Measurements from ENCODE around the gene TNC.

The TNC gene

DNA sequence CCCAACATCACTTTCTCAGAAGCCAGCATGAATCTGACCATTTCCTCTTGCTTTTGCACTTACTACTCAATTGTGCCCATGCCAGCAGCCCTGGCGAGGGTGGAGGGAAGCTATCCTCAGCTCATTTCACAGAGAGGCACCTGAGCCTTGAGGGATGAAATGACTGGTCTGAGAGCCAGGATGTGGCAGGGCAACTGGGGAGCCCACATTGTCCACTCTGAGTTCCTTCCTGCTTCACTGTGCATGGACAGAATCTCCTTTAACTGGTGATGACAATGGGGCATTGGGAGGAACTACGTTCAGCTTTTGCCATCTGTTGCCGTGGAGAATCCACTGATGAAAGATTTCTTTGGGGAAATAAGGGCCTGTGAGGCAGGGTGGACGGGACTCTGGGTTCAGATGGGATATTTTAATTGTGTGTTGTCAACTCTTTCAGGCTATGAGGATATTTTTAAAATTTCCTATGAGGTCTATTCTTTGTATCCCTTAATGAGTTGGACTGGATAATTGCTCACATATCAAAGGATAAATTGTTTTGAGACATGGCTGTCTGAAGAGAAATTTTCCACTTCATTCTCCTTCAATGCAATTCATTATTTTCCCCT lies 78.3 kb downstream of the TNC start:
- DNase-seq (ENCODE audit: low read depth, low spot score): no peak
- H3K36me3 ChIP-seq (ENCODE audit: insufficient read depth, insufficient read length, low read length): peaks cover 87% of the 10 kb centered on the region
- H3K9ac ChIP-seq (ENCODE audit: insufficient read length, low read depth): no peak overlapping the region
- no peaks in the 10 kb centered on the region for H3K9me3 ChIP-seq (ENCODE audit: insufficient read depth, low read length)
- no peak overlapping the region for H3K4me3 ChIP-seq (ENCODE audit: insufficient read length, low read depth)
- TF ChIP-seq YY1 (IDR thresholded peaks at IDR 0.05; ENCODE audit: insufficient read depth, insufficient read length): no peak
- TF ChIP-seq ZNF274 (IDR thresholded peaks at IDR 0.05; ENCODE audit: low read depth, low read length): no peak
- TF ChIP-seq SUZ12 (IDR thresholded peaks at IDR 0.05; ENCODE audit: extremely low read depth, insufficient read depth, insufficient read length): no peak
- no peaks in the 10 kb centered on the region for H3K4me1 ChIP-seq (ENCODE audit: insufficient read depth, insufficient read length)
- H3K27me3 ChIP-seq (ENCODE audit: insufficient read depth, insufficient read length): no peaks in the 10 kb centered on the region

DNA sequence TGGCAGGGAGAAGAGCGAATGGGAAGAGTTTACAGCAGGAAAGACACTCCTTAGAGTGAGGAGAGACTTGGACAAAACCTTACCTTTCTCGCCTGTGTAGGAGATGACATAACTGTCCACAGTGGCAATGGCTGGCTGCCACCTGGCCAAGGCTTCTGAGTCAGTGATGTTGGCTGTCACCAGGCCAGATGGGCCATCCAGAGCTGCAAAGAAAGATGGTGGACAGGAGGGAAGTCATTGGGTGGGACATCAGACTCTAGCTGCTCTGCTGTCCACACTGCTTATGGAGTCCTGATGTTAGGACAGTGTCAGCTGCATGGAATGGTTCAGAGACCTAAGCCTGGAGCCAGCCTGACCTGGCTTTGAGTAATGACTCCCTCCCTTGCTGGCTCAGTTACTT lies 79.8 kb downstream of the TNC start:
- Histone ChIP-seq H3K9me3 (ENCODE audit: insufficient read depth, low read length) (no peaks in the 10 kb centered on the region), H3K9ac (ENCODE audit: insufficient read length, low read depth) (no peak overlapping the region), H3K36me3 (ENCODE audit: insufficient read depth, insufficient read length, low read length) (peaks cover 86% of the 10 kb centered on the region), H3K4me3 (ENCODE audit: insufficient read length, low read depth) (no peak overlapping the region), H3K27me3 (ENCODE audit: insufficient read depth, insufficient read length) (no peaks in the 10 kb centered on the region), H3K4me1 (ENCODE audit: insufficient read depth, insufficient read length) (no peaks in the 10 kb centered on the region)
- DNase-seq (ENCODE audit: low read depth, low spot score): no peak
- TF ChIP-seq ZNF274 (IDR thresholded peaks at IDR 0.05; ENCODE audit: low read depth, low read length) (no peak), SUZ12 (IDR thresholded peaks at IDR 0.05; ENCODE audit: extremely low read depth, insufficient read depth, insufficient read length) (no peak), YY1 (IDR thresholded peaks at IDR 0.05; ENCODE audit: insufficient read depth, insufficient read length) (no peak)

DNA sequence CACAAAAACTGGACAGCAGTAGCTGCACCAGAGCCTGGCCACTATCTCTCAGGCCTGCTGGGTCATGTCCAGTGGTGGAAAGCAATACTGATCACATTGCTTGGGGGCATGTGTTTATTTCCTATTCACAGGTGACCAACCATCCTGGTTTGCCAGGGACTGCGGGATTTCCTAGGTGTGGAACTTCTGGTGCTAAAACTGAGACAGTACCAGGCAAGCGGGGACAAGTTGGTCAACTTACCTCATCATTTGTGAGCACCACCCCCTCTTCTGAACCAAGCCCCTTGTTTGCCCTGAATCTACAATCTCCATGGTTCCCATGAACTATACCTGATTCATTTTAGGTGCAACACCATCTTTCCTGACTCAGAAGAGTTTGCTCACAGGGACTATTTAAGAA lies 81.3 kb downstream of the TNC start:
- Histone ChIP-seq H3K9ac (ENCODE audit: insufficient read length, low read depth) (no peak overlapping the region), H3K4me3 (ENCODE audit: insufficient read length, low read depth) (no peak overlapping the region), H3K4me1 (ENCODE audit: insufficient read depth, insufficient read length) (no peaks in the 10 kb centered on the region), H3K36me3 (ENCODE audit: insufficient read depth, insufficient read length, low read length) (peaks cover 91% of the 10 kb centered on the region), H3K9me3 (ENCODE audit: insufficient read depth, low read length) (no peaks in the 10 kb centered on the region), H3K27me3 (ENCODE audit: insufficient read depth, insufficient read length) (no peaks in the 10 kb centered on the region)
- DNase-seq (ENCODE audit: low read depth, low spot score): no peak
- TF ChIP-seq ZNF274 (IDR thresholded peaks at IDR 0.05; ENCODE audit: low read depth, low read length): no peak
- no peak for TF ChIP-seq YY1 (IDR thresholded peaks at IDR 0.05; ENCODE audit: insufficient read depth, insufficient read length)
- TF ChIP-seq SUZ12 (IDR thresholded peaks at IDR 0.05; ENCODE audit: extremely low read depth, insufficient read depth, insufficient read length): no peak

DNA sequence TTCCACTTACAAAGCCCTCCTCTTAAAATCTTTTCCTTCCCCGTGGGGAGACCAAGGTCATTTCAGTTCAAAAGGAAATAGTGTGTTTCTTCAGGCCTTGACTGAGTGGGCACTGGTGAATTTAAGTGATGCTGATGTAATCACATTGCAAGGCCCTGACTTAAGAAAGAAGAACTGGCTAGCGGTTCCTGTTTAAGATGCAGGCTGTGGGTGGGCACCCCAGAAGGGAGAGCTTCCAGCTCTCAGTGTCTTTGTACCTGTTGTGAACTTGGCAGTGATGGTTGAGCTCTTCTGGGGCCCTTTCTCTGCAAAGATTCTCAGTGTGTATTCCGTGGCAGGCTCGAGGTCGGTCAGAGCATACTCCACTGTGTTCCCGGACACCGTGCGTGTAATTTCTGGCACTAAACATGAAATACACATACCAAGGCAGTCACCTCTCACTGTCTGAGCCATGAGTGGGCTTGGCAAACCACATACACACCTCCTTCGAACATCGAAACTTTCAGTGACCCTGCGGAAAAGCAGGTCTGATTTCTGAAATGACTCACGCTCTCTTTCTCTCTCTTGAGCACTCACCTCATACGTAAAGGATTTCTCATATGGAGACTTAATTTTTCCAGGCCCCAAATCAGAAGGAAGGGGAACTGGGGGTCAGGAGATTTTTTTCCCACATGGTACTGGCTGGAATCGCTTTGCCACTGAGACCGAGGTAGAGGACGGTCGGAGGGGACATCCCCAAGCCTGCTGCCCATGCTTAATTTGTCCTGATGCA lies 81.9 kb downstream of the TNC start:
- Histone ChIP-seq H3K36me3 (ENCODE audit: insufficient read depth, insufficient read length, low read length) (peaks cover 91% of the 10 kb centered on the region), H3K9me3 (ENCODE audit: insufficient read depth, low read length) (no peaks in the 10 kb centered on the region), H3K9ac (ENCODE audit: insufficient read length, low read depth) (no peak overlapping the region), H3K27me3 (ENCODE audit: insufficient read depth, insufficient read length) (no peaks in the 10 kb centered on the region), H3K4me3 (ENCODE audit: insufficient read length, low read depth) (no peak overlapping the region), H3K4me1 (ENCODE audit: insufficient read depth, insufficient read length) (no peaks in the 10 kb centered on the region)
- TF ChIP-seq SUZ12 (IDR thresholded peaks at IDR 0.05; ENCODE audit: extremely low read depth, insufficient read depth, insufficient read length) (no peak), YY1 (IDR thresholded peaks at IDR 0.05; ENCODE audit: insufficient read depth, insufficient read length) (no peak), ZNF274 (IDR thresholded peaks at IDR 0.05; ENCODE audit: low read depth, low read length) (no peak)
- DNase-seq (ENCODE audit: low read depth, low spot score): no peak

DNA sequence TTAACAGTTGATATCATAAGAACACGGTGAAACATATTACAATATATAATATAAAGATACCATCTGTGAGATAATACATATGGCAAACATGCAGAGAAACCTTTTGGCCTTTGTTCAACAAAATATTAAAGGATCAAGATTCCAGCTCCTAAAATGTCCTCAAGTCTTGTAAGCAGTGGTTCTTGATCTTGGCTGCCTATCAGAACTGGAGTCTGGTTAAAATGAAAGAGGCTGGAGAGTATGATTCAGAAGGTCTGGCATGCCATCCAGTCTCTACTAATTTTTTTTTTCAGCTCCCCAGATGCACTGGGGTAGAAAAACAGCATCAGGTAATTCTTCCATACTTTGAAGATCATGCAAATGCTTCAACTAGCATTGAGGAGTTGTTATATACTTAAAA lies 83.2 kb downstream of the TNC start:
- H3K9ac ChIP-seq (ENCODE audit: insufficient read length, low read depth): no peak overlapping the region
- DNase-seq (ENCODE audit: low read depth, low spot score): no peak
- H3K4me3 ChIP-seq (ENCODE audit: insufficient read length, low read depth): no peak overlapping the region
- H3K4me1 ChIP-seq (ENCODE audit: insufficient read depth, insufficient read length): no peaks in the 10 kb centered on the region
- H3K36me3 ChIP-seq (ENCODE audit: insufficient read depth, insufficient read length, low read length): peaks cover 92% of the 10 kb centered on the region
- H3K27me3 ChIP-seq (ENCODE audit: insufficient read depth, insufficient read length): no peaks in the 10 kb centered on the region
- H3K9me3 ChIP-seq (ENCODE audit: insufficient read depth, low read length): no peaks in the 10 kb centered on the region
- TF ChIP-seq SUZ12 (IDR thresholded peaks at IDR 0.05; ENCODE audit: extremely low read depth, insufficient read depth, insufficient read length): no peak
- TF ChIP-seq ZNF274 (IDR thresholded peaks at IDR 0.05; ENCODE audit: low read depth, low read length): no peak
- no peak for TF ChIP-seq YY1 (IDR thresholded peaks at IDR 0.05; ENCODE audit: insufficient read depth, insufficient read length)

DNA sequence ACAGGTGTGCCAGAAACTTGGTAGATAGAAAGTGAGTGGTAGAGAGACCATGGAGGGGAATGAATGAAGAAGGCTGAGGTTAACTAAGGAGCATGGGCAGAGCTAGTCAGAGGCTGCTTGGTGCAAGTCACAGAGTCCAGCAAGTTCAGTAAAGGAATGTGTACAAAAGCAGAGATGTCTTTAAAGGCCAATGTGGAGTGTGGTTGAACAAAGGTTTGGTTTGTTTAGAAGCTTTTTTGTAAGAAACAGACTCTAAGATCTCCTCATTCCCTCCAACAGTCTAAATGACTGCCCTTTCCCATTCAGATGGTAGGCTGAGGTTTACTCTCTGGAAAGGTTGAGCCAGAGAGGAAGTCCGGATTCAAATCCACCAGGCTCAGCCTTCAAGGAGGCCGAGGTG lies 84.2 kb downstream of the TNC start:
- H3K9ac ChIP-seq (ENCODE audit: insufficient read length, low read depth): no peak overlapping the region

DNA sequence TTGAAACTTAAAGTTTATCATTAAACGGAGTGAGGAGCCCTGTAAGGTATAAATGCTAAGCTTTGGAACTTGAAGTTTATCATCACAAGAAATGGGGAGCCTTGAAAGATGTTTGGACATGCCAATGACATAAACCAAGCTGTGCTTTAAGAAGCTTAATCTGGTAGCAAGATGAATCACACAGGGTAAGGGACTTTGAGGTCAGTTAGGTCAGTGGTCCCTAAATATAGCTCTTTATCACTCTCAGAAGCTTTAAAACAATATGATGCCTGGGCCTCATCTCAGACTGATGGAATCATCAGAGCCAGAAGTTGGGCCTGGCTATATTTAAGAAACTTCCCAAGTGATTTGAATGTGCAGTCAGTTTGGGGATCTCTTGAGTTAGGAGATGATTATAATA lies 85.7 kb downstream of the TNC start:
- no peak for TF ChIP-seq ZNF274 (IDR thresholded peaks at IDR 0.05; ENCODE audit: low read depth, low read length)
- no peak for TF ChIP-seq YY1 (IDR thresholded peaks at IDR 0.05; ENCODE audit: insufficient read depth, insufficient read length)
- TF ChIP-seq SUZ12 (IDR thresholded peaks at IDR 0.05; ENCODE audit: extremely low read depth, insufficient read depth, insufficient read length): no peak

More for the DNA sequence above, 84.2 kb downstream of the TNC start:
- Histone ChIP-seq H3K36me3 (ENCODE audit: insufficient read depth, insufficient read length, low read length) (peaks cover 91% of the 10 kb centered on the region), H3K9me3 (ENCODE audit: insufficient read depth, low read length) (no peaks in the 10 kb centered on the region), H3K4me3 (ENCODE audit: insufficient read length, low read depth) (no peak overlapping the region), H3K4me1 (ENCODE audit: insufficient read depth, insufficient read length) (no peaks in the 10 kb centered on the region), H3K27me3 (ENCODE audit: insufficient read depth, insufficient read length) (no peaks in the 10 kb centered on the region)
- no peak for DNase-seq (ENCODE audit: low read depth, low spot score)
- TF ChIP-seq ZNF274 (IDR thresholded peaks at IDR 0.05; ENCODE audit: low read depth, low read length) (no peak), YY1 (IDR thresholded peaks at IDR 0.05; ENCODE audit: insufficient read depth, insufficient read length) (no peak), SUZ12 (IDR thresholded peaks at IDR 0.05; ENCODE audit: extremely low read depth, insufficient read depth, insufficient read length) (no peak)

More for the DNA sequence above, 85.7 kb downstream of the TNC start:
- Histone ChIP-seq H3K36me3 (ENCODE audit: insufficient read depth, insufficient read length, low read length) (peaks cover 90% of the 10 kb centered on the region), H3K4me3 (ENCODE audit: insufficient read length, low read depth) (no peak overlapping the region), H3K9me3 (ENCODE audit: insufficient read depth, low read length) (no peaks in the 10 kb centered on the region), H3K9ac (ENCODE audit: insufficient read length, low read depth) (no peak overlapping the region), H3K27me3 (ENCODE audit: insufficient read depth, insufficient read length) (no peaks in the 10 kb centered on the region), H3K4me1 (ENCODE audit: insufficient read depth, insufficient read length) (no peaks in the 10 kb centered on the region)
- DNase-seq (ENCODE audit: low read depth, low spot score): no peak
